Measurements from ENCODE around the gene CLEC2A. TPM values are rescaled to one million over a fixed set of nuclear protein-coding genes. Genes with fewer than 3 reads are reported as not detected.

Gene CLEC2A
- total RNA-seq, 1 experiment from 2014 or later, result not detected

GRCh38 chr12:9973949-9974348, 41.8 kb upstream of the CLEC2A start:
- Histone ChIP-seq H3K4me1 (ENCODE audit: control insufficient read depth, insufficient read depth, low read length) (no peaks in the 10 kb centered on the region), H3K9me3 (ENCODE audit: control insufficient read depth, insufficient read depth, low read depth, low read length) (no peaks in the 10 kb centered on the region), H3K27ac (ENCODE audit: low read length) (no peak overlapping the region), H3K4me3 (ENCODE audit: low read depth in 2 of 2, low read length in 2 of 2) (no peak overlapping the region), H3K27me3 (ENCODE audit: control insufficient read depth, insufficient read depth, low read length) (no peaks in the 10 kb centered on the region), H3K36me3 (ENCODE audit: control insufficient read depth, insufficient read depth, low read length) (no peaks in the 10 kb centered on the region)
- ATAC-seq, result no peak
- intact Hi-C loops (cut with micrococcal nuclease; ENCODE audit: unreplicated experiment), result no loop called here
- TF ChIP-seq CTCF (IDR thresholded peaks at IDR 0.05) (no peak), SIN3A (IDR thresholded peaks at IDR 0.05; ENCODE audit: borderline replicate concordance, insufficient read depth, low read depth, low read length) (no peak), REST (IDR thresholded peaks at IDR 0.05; ENCODE audit: insufficient read depth in 1 of 2, low read depth in 2 of 2, low read length in 1 of 2) (no peak), POLR2AphosphoS5 (IDR thresholded peaks at IDR 0.05; ENCODE audit: low read depth, low read length) (no peak), TCF7L2 (IDR thresholded peaks at IDR 0.05; ENCODE audit: low read depth, low read length) (no peak)
- ChIA-PET POLR2A (no interaction called here), CTCF (no interaction called here)
- in situ Hi-C loops (cut with HindIII; ENCODE audit: low pct_unique_long_range_greater_than_20kb, low sequenced_read_pairs), result no loop called here
- no peak for DNase-seq (ENCODE audit: low read depth, low spot score)
- BruUV-seq (replicated peaks), result no TSS peak

- no peaks in the 10 kb centered on the region for H3K4me1 ChIP-seq (ENCODE audit: control insufficient read depth, insufficient read depth, low read length)
- no peaks in the 10 kb centered on the region for H3K9me3 ChIP-seq (ENCODE audit: control insufficient read depth, insufficient read depth, low read depth, low read length)
- no peaks in the 10 kb centered on the region for H3K27me3 ChIP-seq (ENCODE audit: control insufficient read depth, insufficient read depth, low read length)
- no TSS peak for BruUV-seq (replicated peaks)
- ChIA-PET POLR2A (no interaction called here), CTCF (no interaction called here)
- DNase-seq (ENCODE audit: low read depth, low spot score), result no peak
- no peak within 1 kb of the TSS for H3K4me3 ChIP-seq (ENCODE audit: low read depth in 2 of 2, low read length in 2 of 2)
- intact Hi-C loops (cut with micrococcal nuclease; ENCODE audit: unreplicated experiment) (no loop called here), in situ Hi-C loops (cut with HindIII; ENCODE audit: low pct_unique_long_range_greater_than_20kb, low sequenced_read_pairs) (no loop called here)
- TF ChIP-seq SIN3A (IDR thresholded peaks at IDR 0.05; ENCODE audit: borderline replicate concordance, insufficient read depth, low read depth, low read length) (no peak), REST (IDR thresholded peaks at IDR 0.05; ENCODE audit: insufficient read depth in 1 of 2, low read depth in 2 of 2, low read length in 1 of 2) (no peak), POLR2AphosphoS5 (IDR thresholded peaks at IDR 0.05; ENCODE audit: low read depth, low read length) (no peak), CTCF (IDR thresholded peaks at IDR 0.05) (no peak)
- ATAC-seq, result no peak
- H3K27ac ChIP-seq (ENCODE audit: low read length), result no peak within 1 kb of the TSS
- H3K36me3 ChIP-seq (ENCODE audit: control insufficient read depth, insufficient read depth, low read length), result no peaks in the 10 kb centered on the region
Observed at GRCh38 chr12:9971181-9971580, 39.0 kb upstream of the CLEC2A start, which contains the start of gene CLEC12A. CLEC12A (plus strand) TSS chr12:9971409; CDS start chr12:9971597, 188 bp downstream.
